Measurements from ENCODE around the gene GRIN2C. TPM values are rescaled to one million over a fixed set of nuclear protein-coding genes. Genes with fewer than 3 reads are reported as not detected.
A peak's percentile ranks its signal among the peaks of the same experiment; 100 is the strongest.

GRIN2C gene
- total RNA-seq, 1 donor from 2014 or later: not detected

DNA sequence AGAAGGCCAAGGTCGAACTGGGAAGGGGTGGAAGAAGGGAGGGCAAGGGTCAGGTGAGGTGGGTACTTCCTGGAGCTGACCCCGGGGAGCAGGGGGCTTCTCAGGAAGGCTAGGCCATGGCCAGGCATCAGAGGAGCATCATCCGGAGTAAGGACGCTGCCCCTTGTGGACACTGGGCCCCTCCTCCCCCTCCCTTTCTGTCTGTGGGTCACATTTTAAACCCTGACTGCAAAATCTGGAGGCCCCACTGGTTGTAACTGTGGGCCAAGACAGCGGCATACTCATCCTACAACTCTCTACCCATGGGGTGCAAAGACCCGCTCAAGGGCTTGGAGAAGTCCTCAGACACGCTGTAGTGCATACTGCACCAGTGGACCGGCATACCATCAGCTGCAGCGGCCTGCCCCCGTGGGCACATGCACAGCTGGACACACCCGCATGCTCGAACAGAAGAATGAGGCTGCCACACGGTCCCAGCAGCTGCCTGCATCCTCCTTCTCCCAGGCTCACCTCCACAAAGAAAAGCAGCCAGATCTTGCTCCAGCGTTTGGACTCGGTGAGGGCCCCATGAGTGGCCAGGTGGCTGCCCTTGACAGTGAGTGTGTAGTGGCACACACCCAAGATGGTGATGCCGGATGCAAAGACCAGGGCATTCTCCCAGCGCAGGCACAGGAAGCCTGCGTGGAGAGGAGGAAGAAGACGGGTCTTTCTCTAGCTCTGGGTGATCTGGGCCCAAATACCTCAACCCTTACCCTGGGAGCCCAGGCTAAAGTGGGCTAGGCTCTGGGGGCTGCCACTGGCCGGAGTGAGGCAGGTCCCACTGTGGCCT is 32.5 kb upstream of the GRIN2C start:
- DNase-seq (ENCODE audit: low read depth): no peak
- no peak overlapping the region for H3K4me3 ChIP-seq (ENCODE audit: low read depth, low read length)
- TF ChIP-seq, protein P1, sequence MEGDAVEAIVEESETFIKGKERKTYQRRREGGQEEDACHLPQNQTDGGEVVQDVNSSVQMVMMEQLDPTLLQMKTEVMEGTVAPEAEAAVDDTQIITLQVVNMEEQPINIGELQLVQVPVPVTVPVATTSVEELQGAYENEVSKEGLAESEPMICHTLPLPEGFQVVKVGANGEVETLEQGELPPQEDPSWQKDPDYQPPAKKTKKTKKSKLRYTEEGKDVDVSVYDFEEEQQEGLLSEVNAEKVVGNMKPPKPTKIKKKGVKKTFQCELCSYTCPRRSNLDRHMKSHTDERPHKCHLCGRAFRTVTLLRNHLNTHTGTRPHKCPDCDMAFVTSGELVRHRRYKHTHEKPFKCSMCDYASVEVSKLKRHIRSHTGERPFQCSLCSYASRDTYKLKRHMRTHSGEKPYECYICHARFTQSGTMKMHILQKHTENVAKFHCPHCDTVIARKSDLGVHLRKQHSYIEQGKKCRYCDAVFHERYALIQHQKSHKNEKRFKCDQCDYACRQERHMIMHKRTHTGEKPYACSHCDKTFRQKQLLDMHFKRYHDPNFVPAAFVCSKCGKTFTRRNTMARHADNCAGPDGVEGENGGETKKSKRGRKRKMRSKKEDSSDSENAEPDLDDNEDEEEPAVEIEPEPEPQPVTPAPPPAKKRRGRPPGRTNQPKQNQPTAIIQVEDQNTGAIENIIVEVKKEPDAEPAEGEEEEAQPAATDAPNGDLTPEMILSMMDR (conservative IDR thresholded peaks at IDR 0.05; ENCODE audit: low read depth, low read length): peak; percentile 8

DNA sequence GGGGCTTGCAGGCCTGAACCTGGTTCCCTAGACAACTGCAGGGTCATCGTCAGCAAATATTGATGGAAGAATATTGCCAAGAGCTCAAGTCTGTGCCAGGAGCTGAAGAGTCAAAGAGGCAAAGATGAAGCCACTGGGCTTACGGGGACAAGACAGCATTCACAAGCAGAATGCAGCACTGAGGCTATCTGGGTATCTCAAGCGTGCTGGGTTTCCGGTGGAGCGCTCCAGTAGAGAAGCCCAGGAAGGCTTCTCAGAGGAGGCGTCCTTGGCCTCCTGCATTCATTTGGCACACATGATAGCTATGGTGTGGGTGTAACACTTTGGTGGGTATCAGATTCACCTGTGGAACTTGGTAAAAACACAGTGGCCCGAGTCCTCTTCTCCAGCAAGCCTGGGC is 30.9 kb upstream of the GRIN2C start:
- no peak for DNase-seq (ENCODE audit: low read depth)
- TF ChIP-seq, protein P1 (conservative IDR thresholded peaks at IDR 0.05; ENCODE audit: low read depth, low read length): no peak
- no peak overlapping the region for H3K4me3 ChIP-seq (ENCODE audit: low read depth, low read length)

DNA sequence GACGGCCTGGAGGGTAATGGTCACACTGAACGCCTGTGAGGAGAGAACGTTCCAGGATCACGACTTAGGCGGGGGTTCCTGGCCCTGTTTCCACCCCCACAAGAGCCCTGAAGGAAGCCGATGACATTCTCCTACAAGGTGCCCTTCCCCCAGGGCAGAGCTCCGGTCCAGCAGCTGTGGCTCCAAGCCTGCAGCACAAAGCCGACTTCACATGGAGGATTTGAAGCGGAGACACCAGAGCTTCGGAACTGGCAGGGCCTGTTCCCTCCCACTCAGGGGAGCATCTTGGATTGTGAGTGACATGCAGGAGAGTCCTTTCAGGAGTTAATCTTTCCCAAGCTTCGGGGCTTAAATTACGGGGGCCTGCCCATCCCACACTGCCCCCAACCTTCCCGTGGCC is 28.8 kb upstream of the GRIN2C start:
- TF ChIP-seq, protein P1 (conservative IDR thresholded peaks at IDR 0.05; ENCODE audit: low read depth, low read length): no peak

DNA sequence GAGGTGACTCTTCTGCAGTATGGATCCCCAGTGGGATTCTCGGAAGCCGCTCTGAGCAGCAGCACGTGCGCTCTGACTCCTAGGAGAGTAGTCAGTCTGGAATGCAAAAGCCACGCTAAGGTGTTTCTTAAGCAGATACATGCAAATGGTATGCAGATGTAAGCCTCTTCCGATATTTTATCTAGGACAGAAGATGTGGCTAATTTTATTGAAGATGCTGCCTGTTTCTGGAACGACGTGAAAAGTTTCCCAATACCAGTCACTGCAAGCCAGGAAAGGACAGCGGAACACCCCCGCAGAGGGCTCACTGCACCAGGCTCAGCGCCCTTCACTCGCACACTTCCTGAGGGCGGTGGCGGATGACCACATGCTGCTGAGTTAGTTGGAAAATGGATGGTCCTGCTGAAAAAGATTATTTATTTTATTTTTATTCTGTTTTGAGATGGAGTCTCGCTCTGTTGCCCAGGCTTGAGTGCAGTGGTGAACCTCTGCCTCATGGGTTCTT is 23.6 kb upstream of the GRIN2C start:
- H3K4me3 ChIP-seq (ENCODE audit: low read depth, low read length): no peak overlapping the region
- TF ChIP-seq, protein P1 (conservative IDR thresholded peaks at IDR 0.05; ENCODE audit: low read depth, low read length): no peak
- no peak for DNase-seq (ENCODE audit: low read depth)

More for the DNA sequence above, 28.8 kb upstream of the GRIN2C start:
- no peak for DNase-seq (ENCODE audit: low read depth)
- no peak overlapping the region for H3K4me3 ChIP-seq (ENCODE audit: low read depth, low read length)

DNA sequence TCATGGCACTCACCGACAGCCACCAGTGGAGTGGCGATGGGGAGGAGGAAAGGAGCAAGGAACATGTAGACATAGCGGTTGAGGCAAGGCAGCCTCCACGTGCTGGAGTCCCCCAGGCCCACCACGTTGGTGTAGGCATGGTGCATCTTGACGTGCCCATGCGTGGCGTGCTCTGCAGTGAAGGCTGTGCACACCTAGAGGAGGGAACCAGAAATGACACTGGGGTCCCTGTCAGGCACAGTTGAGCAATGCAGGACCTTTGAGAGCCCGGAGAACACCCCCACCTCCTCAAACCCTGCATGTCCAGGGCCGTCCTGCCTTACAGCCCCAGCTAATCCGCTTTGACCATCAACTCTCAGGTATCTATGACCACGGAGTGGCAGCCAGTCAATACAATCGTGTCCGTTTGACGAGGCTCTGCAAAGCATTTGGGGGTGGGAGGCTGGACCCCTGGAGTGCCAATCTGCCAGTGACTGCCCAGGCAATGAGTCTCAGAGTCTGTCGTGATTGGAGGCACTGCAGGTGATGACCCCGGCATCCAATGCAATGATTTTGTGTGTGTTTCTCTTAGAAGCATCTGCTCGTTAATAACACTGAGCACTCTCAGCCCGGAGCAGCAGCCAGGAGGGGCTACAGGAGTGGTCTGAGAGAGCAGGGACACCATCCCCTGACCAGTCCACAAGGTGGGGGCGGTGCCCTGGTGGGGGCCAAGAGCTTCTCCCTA is 23.0 kb upstream of the GRIN2C start:
- H3K4me3 ChIP-seq (ENCODE audit: low read depth, low read length): no peak overlapping the region
- DNase-seq (ENCODE audit: low read depth): no peak
- TF ChIP-seq, protein P1 (conservative IDR thresholded peaks at IDR 0.05; ENCODE audit: low read depth, low read length): no peak

DNA sequence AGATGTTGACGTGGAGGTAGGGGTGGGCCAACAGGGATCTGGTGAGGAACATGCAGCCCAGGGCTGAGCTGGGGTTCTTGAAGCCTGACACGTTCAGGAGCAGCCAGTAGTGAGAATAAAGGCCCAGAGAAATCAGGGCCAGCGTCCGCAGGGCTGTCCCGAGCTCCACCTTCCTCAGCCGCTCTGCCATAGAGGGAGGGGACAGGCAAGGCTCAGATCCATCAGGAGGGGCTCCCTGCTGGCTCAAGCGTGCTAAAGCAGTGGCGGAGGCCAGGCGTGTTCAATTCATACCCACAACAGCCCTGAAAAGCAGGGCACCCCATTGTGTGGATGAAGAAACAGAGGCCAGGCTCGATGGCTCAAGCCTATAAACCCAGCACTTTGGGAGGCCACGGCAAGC is 21.4 kb upstream of the GRIN2C start:
- TF ChIP-seq, protein P1 (conservative IDR thresholded peaks at IDR 0.05; ENCODE audit: low read depth, low read length): no peak
- no peak overlapping the region for H3K4me3 ChIP-seq (ENCODE audit: low read depth, low read length)
- no peak for DNase-seq (ENCODE audit: low read depth)
